B cell (primary cell): Measurements from ENCODE around the gene DYNC2I2. TPM values are rescaled to one million over a fixed set of nuclear protein-coding genes. Genes with fewer than 3 reads are reported as not detected.

Source experiments
- ATAC-seq: fragments of 200-7000 bp; cut with Tn5 transposase; one replicate; pipeline ENCODE4 v1.10.0; 2021; ENCODE audit warnings: low read depth, mild to moderate bottlenecking, moderate number of reproducible peaks, moderate library complexity
- CTCF ChIA-PET: fragments of 350-600 bp; sonication (Branson Sonifier 250); formaldehyde crosslinking; loops from one replicate; lab custom pipeline; 2021; ENCODE audit warnings: antibody characterized with exemption, inconsistent platforms; lab: Charles Lee
- POLR2A ChIA-PET: fragments of 350-600 bp; sonication (Branson Sonifier 250); formaldehyde crosslinking; loops from one replicate; lab custom pipeline; 2021; ENCODE audit warnings: antibody characterized with exemption; lab: Charles Lee
- DNase-seq: peaks from one replicate; pipeline ENCODE4 v3.0.0; 2013
- H2AFZ ChIP-seq: 2 replicates; pipeline ENCODE4 v1.6.1; 2012; ENCODE audit warnings: mild to moderate bottlenecking, low read depth, low read length; ENCODE audit not compliant: insufficient read depth, poor library complexity, severe bottlenecking
- H3K27ac ChIP-seq, 2 donors: 1 replicate in 1 of 2; 2 replicates in 1 of 2; pipeline ENCODE4 v1.5.1; 2012 to 2013; ENCODE audit warnings: low read length in 2 of 2, mild to moderate bottlenecking in 2 of 2, moderate library complexity in 1 of 2
- H3K27me3 ChIP-seq, 4 experiments: fragments of 200-600 bp in 1 of 4; sonication (generic) in 1 of 4; replicated peaks in 1 of 4; 1 replicate in 2 of 4; 2 replicates in 2 of 4; pipeline versions ENCODE4 v1.6.1 to v1.7.0; 2013 to 2016; ENCODE audit warnings: low read length in 3 of 4, mild to moderate bottlenecking in 2 of 4, mixed read lengths in 1 of 4, moderate library complexity in 1 of 4; ENCODE audit not compliant: insufficient read depth in 4 of 4, control insufficient read depth in 3 of 4; ENCODE audit errors: control extremely low read depth in 1 of 4
- H3K36me3 ChIP-seq, 2 experiments: replicated peaks in 1 of 2; 1 replicate in 1 of 2; 2 replicates in 1 of 2; pipeline versions ENCODE4 v1.6.1 to v1.7.1; 2013; ENCODE audit warnings: low read length in 1 of 2; ENCODE audit not compliant: insufficient read depth in 2 of 2, control insufficient read depth in 1 of 2; ENCODE audit errors: control extremely low read depth in 1 of 2, extremely low read depth in 1 of 2
- H3K4me1 ChIP-seq, 2 donors: fragments of 200-600 bp in 1 of 2; sonication (generic) in 1 of 2; 1 replicate in 1 of 2; 2 replicates in 1 of 2; pipeline versions ENCODE4 v1.5.1 to v1.6.1; 2013 to 2017; ENCODE audit warnings: low read length in 2 of 2; ENCODE audit not compliant: control insufficient read depth in 2 of 2, insufficient read depth in 2 of 2
- H3K4me2 ChIP-seq: replicated peaks from 2 replicates; pipeline ENCODE3; 2012; ENCODE audit warnings: mild to moderate bottlenecking, low read depth, low read length; ENCODE audit not compliant: poor library complexity, severe bottlenecking
- H3K4me3 ChIP-seq, 5 experiments: fragments of 200-600 bp in 1 of 5; sonication (generic) in 1 of 5; 1 replicate in 3 of 5; 2 replicates in 2 of 5; pipeline versions ENCODE4 v1.5.1 to v1.7.0; 2011 to 2016; ENCODE audit warnings: low read length in 4 of 5, mild to moderate bottlenecking in 4 of 5, low read depth in 2 of 5, control low read depth in 1 of 5, moderate library complexity in 1 of 5; ENCODE audit not compliant: insufficient read depth in 1 of 5; ENCODE audit errors: control extremely low read depth in 1 of 5, extremely low read depth in 1 of 5
- H3K79me2 ChIP-seq: fragments of 200-600 bp; sonication (generic); one replicate; pipeline ENCODE4 v1.6.0; 2016; ENCODE audit warnings: low read length; ENCODE audit not compliant: control insufficient read depth, insufficient read depth
- H3K9ac ChIP-seq: fragments of 200-600 bp; sonication (generic); 2 replicates; pipeline ENCODE4 v1.6.1; 2017; ENCODE audit warnings: mild to moderate bottlenecking, low read length, moderate library complexity
- H3K9me3 ChIP-seq, 3 donors: one replicate each; pipeline versions ENCODE4 v1.6.1 to v1.7.1; 2013; ENCODE audit warnings: low read length in 2 of 3; ENCODE audit not compliant: control insufficient read depth in 2 of 3, insufficient read depth in 1 of 3; ENCODE audit errors: control extremely low read depth in 1 of 3
- H4K20me1 ChIP-seq: 2 replicates; pipeline ENCODE4 v1.6.0; 2012; ENCODE audit warnings: mild to moderate bottlenecking, low read length; ENCODE audit not compliant: insufficient read depth, control insufficient read depth, poor library complexity, severe bottlenecking
- H3K27ac Mint-ChIP-seq: one replicate; pipeline ENCODE4 v1.8.0; 2021; ENCODE audit warnings: mixed read lengths
- H3K27me3 Mint-ChIP-seq: one replicate; pipeline ENCODE4 v1.8.0; 2021; ENCODE audit warnings: mixed read lengths
- H3K4me1 Mint-ChIP-seq: one replicate; pipeline ENCODE4 v1.8.0; 2021; ENCODE audit warnings: mixed read lengths
- H3K4me3 Mint-ChIP-seq: one replicate; pipeline ENCODE4 v1.8.0; 2021; ENCODE audit warnings: mixed read lengths
- H3K9me3 Mint-ChIP-seq: one replicate; pipeline ENCODE4 v1.8.0; 2022; ENCODE audit warnings: mixed read lengths; ENCODE audit not compliant: insufficient read depth
- EZH2 ChIP-seq: IDR thresholded peaks from 2 replicates; pipeline ENCODE4 v1.6.1; 2012; ENCODE audit warnings: borderline replicate concordance, low read depth, mild to moderate bottlenecking, moderate library complexity, low read length; ENCODE audit not compliant: insufficient read depth, poor library complexity, severe bottlenecking
- WGBS: methylation state at CpG from one replicate; pipeline ENCODE4 v1.1.5; 2013; ENCODE audit warnings: missing lambda C conversion rate; ENCODE audit not compliant: insufficient coverage; 5-methylcytosine and 5-hydroxymethylcytosine counted together
- intact Hi-C: fragments of 100-400 bp; cut with micrococcal nuclease; formaldehyde crosslinking; loops from one replicate; pipeline ENCODE4 v1.10.0; 2022
- polyA plus RNA-seq: library from polyadenylated mRNA; depleted of rRNA; stranded (reverse); fragments of >200 nt; gene quantifications from 2 replicates; pipeline ENCODE4 v1.2.3, GENCODE V29; 2012
- total RNA-seq, 2 donors: library from RNA; stranded (reverse); fragments of 120-200 nt in 1 of 2; gene quantifications; 1 replicate in 1 of 2; 2 replicates in 1 of 2; pipeline versions ENCODE4 v1.2.3 to v1.2.4, GENCODE V29; 2013 to 2022
- TF ChIP-seq, protein P1 (sequence below): fragments of 200-600 bp; IDR thresholded peaks from one replicate; pipeline ENCODE4 v1.8.0; 2022; ENCODE audit warnings: antibody characterized with exemption, mild to moderate bottlenecking

The DYNC2I2 gene
- total and polyA plus RNA-seq, 2 donors (not counting 1 experiment from before 2014, with no cell fraction given) = 76.6 to 109 TPM

DNA sequence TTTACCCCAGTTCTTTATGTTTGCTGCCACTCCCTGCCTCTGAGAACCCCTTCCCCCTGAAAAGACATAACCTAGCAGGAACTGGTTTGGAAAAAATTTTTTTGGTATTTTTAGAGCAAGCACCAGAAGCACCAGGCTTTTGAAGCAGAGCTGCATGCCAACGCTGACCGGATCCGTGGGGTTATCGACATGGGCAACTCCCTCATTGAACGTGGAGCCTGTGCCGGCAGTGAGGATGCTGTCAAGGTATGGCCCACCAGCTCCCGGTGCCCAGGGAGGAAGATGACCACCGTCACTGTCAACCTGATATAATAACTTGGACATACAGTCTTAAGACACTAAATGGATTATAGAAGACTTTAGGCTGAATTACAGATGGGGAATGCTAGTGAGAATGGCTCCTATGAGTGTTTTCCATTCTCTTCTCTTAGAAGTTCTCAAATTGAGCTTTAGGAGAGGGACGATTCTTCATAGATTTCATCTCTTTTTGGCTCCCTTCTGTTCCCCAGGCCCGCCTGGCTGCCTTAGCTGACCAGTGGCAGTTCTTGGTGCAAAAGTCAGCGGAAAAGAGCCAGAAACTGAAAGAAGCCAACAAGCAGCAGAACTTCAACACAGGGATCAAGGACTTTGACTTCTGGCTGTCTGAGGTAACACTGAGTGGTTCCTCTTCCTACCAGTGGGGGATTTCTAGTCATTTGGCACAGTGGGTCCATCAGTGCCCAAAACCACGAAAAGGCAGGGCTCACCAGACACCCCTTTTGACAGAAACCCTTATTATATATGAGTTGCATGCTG lies 44.9 kb downstream of the DYNC2I2 start:
- no peak overlapping the region for H3K4me3 Mint-ChIP-seq
- Histone ChIP-seq H3K9me3 (no peaks in the 10 kb centered on the region), H3K27ac (no peak overlapping the region), H3K4me1 (no peaks in the 10 kb centered on the region), H3K4me2 (no peak overlapping the region), H3K9ac (no peak overlapping the region), H3K79me2 (no peaks in the 10 kb centered on the region), H3K27me3 (no peaks in the 10 kb centered on the region), H3K4me3 (no peak overlapping the region), H3K36me3 (peaks cover 18 to 90% of the 10 kb centered on the region in 2 experiments), H4K20me1 (no peaks in the 10 kb centered on the region), H2AFZ (no peak overlapping the region)
- H3K4me1 Mint-ChIP-seq = no peaks in the 10 kb centered on the region
- TF ChIP-seq EZH2 = no peak
- TF ChIP-seq, protein P1, sequence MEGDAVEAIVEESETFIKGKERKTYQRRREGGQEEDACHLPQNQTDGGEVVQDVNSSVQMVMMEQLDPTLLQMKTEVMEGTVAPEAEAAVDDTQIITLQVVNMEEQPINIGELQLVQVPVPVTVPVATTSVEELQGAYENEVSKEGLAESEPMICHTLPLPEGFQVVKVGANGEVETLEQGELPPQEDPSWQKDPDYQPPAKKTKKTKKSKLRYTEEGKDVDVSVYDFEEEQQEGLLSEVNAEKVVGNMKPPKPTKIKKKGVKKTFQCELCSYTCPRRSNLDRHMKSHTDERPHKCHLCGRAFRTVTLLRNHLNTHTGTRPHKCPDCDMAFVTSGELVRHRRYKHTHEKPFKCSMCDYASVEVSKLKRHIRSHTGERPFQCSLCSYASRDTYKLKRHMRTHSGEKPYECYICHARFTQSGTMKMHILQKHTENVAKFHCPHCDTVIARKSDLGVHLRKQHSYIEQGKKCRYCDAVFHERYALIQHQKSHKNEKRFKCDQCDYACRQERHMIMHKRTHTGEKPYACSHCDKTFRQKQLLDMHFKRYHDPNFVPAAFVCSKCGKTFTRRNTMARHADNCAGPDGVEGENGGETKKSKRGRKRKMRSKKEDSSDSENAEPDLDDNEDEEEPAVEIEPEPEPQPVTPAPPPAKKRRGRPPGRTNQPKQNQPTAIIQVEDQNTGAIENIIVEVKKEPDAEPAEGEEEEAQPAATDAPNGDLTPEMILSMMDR = no peak
- POLR2A ChIA-PET = no interaction called here
- H3K27ac Mint-ChIP-seq = no peak overlapping the region
- H3K27me3 Mint-ChIP-seq = no peaks in the 10 kb centered on the region
- CTCF ChIA-PET = interaction anchor here (1.1 kb wide), 1 partner anchor 18 kb away, joined by 3 read pairs; no protein-coding TSS in a partner anchor
- no peak for DNase-seq
- ATAC-seq = no peak
- intact Hi-C loops = no loop called here
- 98% methylated on average over 9 of the region's 12 CpGs for WGBS
- H3K9me3 Mint-ChIP-seq = no peaks in the 10 kb centered on the region

DNA sequence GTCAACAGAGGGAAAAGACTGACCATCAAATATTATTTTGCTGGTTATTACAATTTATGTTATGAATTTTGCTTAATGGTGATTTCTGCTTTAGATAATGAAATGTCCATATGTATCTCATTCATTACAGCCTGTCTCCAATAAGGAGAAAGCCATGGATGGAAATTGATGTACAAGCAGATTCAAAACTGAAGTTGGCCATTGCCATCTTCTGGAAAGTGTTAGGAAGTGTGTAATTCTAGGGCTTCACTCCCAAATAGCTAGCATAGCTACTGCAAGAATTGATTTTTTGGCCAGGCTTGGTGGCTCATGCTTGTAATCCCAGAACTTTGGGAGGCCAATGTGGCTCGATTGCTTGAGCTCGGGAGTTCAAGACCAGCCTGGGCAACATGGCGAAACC lies 45.8 kb downstream of the DYNC2I2 start:
- H3K27ac ChIP-seq = no peak overlapping the region
- H3K9me3 ChIP-seq = no peaks in the 10 kb centered on the region
- TF ChIP-seq EZH2 = no peak
- TF ChIP-seq, protein P1 = no peak
- H3K4me1 ChIP-seq = no peaks in the 10 kb centered on the region
- H4K20me1 ChIP-seq = no peaks in the 10 kb centered on the region
- Mint-ChIP-seq H3K4me1 (no peaks in the 10 kb centered on the region), H3K27ac (no peak overlapping the region), H3K4me3 (no peak overlapping the region), H3K9me3 (no peaks in the 10 kb centered on the region), H3K27me3 (no peaks in the 10 kb centered on the region)
- ATAC-seq (no peak), DNase-seq (no peak)
- H3K36me3 ChIP-seq = peaks cover 19 to 86% of the 10 kb centered on the region in 2 experiments
- no peak overlapping the region for H2AFZ ChIP-seq
- ChIA-PET CTCF (interaction anchor here (0.7 to 1.1 kb wide), 2 partner anchors 17 to 191 kb away, joined by 3 read pairs; partner anchors contain the start of gene CERCAM), POLR2A (no interaction called here)
- H3K9ac ChIP-seq = no peak overlapping the region
- H3K4me2 ChIP-seq = no peak overlapping the region
- H3K4me3 ChIP-seq = no peak overlapping the region
- intact Hi-C loops = no loop called here
- WGBS = 100% methylated on average over 2 of the region's 3 CpGs
- no peaks in the 10 kb centered on the region for H3K27me3 ChIP-seq
- no peaks in the 10 kb centered on the region for H3K79me2 ChIP-seq
